IMR-90 (cell line): Measurements from ENCODE around the gene RPS19BP1. TPM values are rescaled to one million over a fixed set of nuclear protein-coding genes. Genes with fewer than 3 reads are reported as not detected.

Experiments
- ATAC-seq: fragments of 200-7000 bp; cut with Tn5 transposase; 2 replicates; pipeline ENCODE4 v1.9.1; 2020; ENCODE audit warnings: low read depth, mild to moderate bottlenecking, moderate library complexity
- BruUV-seq: library from RNA; stranded (reverse); fragments of 400-500 nt; replicated peaks from 2 replicates; lab custom pipeline; 2021; lab: Mats Ljungman, UMichigan
- CTCF ChIA-PET: fragments of 300-600 bp; formaldehyde crosslinking; extraction: SDS; loops from one replicate; lab custom pipeline; 2021; ENCODE audit warnings: antibody characterized with exemption; lab: Yijun Ruan, JAX
- POLR2A ChIA-PET: fragments of 300-600 bp; sonication (Branson Sonifier 250); formaldehyde crosslinking; loops from one replicate; lab custom pipeline; 2022; ENCODE audit warnings: antibody characterized with exemption; ENCODE audit not compliant: unreplicated experiment; lab: Charles Lee
- DNase-seq: peaks from one replicate; pipeline ENCODE4 v3.0.0; 2013
- H2AFZ ChIP-seq: replicated peaks from 2 replicates; pipeline ENCODE3; 2013; ENCODE audit warnings: low read length, mild to moderate bottlenecking; ENCODE audit not compliant: poor library complexity
- H2AK5ac ChIP-seq: 2 replicates; pipeline ENCODE4 v1.6.1; 2013; ENCODE audit warnings: low read depth, low read length, inconsistent platforms
- H2AK9ac ChIP-seq: replicated peaks from 2 replicates; pipeline ENCODE3; 2013; ENCODE audit warnings: mild to moderate bottlenecking, low read depth, low read length, moderate library complexity; ENCODE audit not compliant: poor library complexity
- H2BK120ac ChIP-seq: 2 replicates; pipeline ENCODE4 v1.6.1; 2013; ENCODE audit warnings: low read depth, low read length, inconsistent platforms
- H2BK15ac ChIP-seq: 3 replicates; pipeline ENCODE4 v1.6.1; 2013; ENCODE audit warnings: low read depth, low read length, inconsistent platforms
- H2BK20ac ChIP-seq: 2 replicates; pipeline ENCODE4 v1.6.1; 2013; ENCODE audit warnings: low read depth, mild to moderate bottlenecking, inconsistent platforms, low read length, moderate library complexity
- H2BK5ac ChIP-seq: 2 replicates; pipeline ENCODE4 v1.6.1; 2013; ENCODE audit warnings: mild to moderate bottlenecking, low read depth, low read length, inconsistent platforms; ENCODE audit not compliant: poor library complexity, severe bottlenecking
- H3K14ac ChIP-seq: replicated peaks from 2 replicates; pipeline ENCODE4 v1.6.1; 2013; ENCODE audit warnings: low read depth, low read length, inconsistent platforms
- H3K18ac ChIP-seq: 2 replicates; pipeline ENCODE4 v1.6.1; 2013; ENCODE audit warnings: low read depth, low read length, control low read depth
- H3K23ac ChIP-seq: 2 replicates; pipeline ENCODE4 v1.6.1; 2013; ENCODE audit warnings: low read depth, low read length, inconsistent platforms
- H3K27ac ChIP-seq: 2 replicates; pipeline ENCODE4 v1.5.1; 2013; ENCODE audit warnings: mild to moderate bottlenecking, control low read depth, low read length; ENCODE audit not compliant: insufficient read depth
- H3K27me3 ChIP-seq: 2 replicates; pipeline ENCODE4 v1.6.1; 2013; ENCODE audit warnings: low read length; ENCODE audit not compliant: control insufficient read depth, insufficient read depth
- H3K36me3 ChIP-seq: 2 replicates; pipeline ENCODE4 v1.6.1; 2013; ENCODE audit warnings: low read length, mixed read lengths; ENCODE audit not compliant: control insufficient read depth, insufficient read depth
- H3K4ac ChIP-seq: 2 replicates; pipeline ENCODE4 v1.6.1; 2013; ENCODE audit warnings: low read depth, low read length, inconsistent platforms
- H3K4me1 ChIP-seq: 2 replicates; pipeline ENCODE4 v1.6.1; 2013; ENCODE audit warnings: low read length, mixed read lengths; ENCODE audit not compliant: control insufficient read depth, insufficient read depth
- H3K4me2 ChIP-seq: 2 replicates; pipeline ENCODE4 v1.6.1; 2013; ENCODE audit warnings: low read depth, mild to moderate bottlenecking, control low read depth, low read length, moderate library complexity
- H3K4me3 ChIP-seq: 2 replicates; pipeline ENCODE4 v1.5.1; 2013; ENCODE audit warnings: low read depth, mild to moderate bottlenecking, control low read depth, low read length, moderate library complexity; ENCODE audit not compliant: insufficient read depth
- H3K56ac ChIP-seq: 2 replicates; pipeline ENCODE4 v1.6.1; 2013; ENCODE audit warnings: low read length, inconsistent platforms; ENCODE audit not compliant: insufficient read depth; ENCODE audit errors: extremely low read depth
- H3K79me1 ChIP-seq, 2 experiments: 2 replicates each; pipeline ENCODE4 v1.6.1; 2013; ENCODE audit warnings: low read length in 2 of 2, inconsistent platforms in 1 of 2, low read depth in 1 of 2
- H3K9ac ChIP-seq: 2 replicates; pipeline ENCODE4 v1.6.1; 2013; ENCODE audit warnings: low read depth, low read length, control low read depth
- H3K9me1 ChIP-seq: 2 replicates; pipeline ENCODE4 v1.6.1; 2013; ENCODE audit warnings: low read length, inconsistent platforms; ENCODE audit not compliant: insufficient read depth
- H3K9me3 ChIP-seq: 2 replicates; pipeline ENCODE4 v1.6.1; 2013; ENCODE audit warnings: low read length; ENCODE audit not compliant: control insufficient read depth, insufficient read depth
- H4K20me1 ChIP-seq: 2 replicates; pipeline ENCODE4 v1.6.1; 2013; ENCODE audit warnings: low read length, inconsistent platforms; ENCODE audit not compliant: insufficient read depth
- H4K5ac ChIP-seq: 2 replicates; pipeline ENCODE4 v1.6.1; 2013; ENCODE audit warnings: mild to moderate bottlenecking, low read depth, low read length, control low read depth
- H4K8ac ChIP-seq, 2 experiments: 2 replicates each; pipeline ENCODE4 v1.6.1; 2013; ENCODE audit warnings: low read depth in 2 of 2, low read length in 2 of 2, control low read depth in 1 of 2, inconsistent platforms in 1 of 2
- H4K91ac ChIP-seq: 2 replicates; pipeline ENCODE4 v1.6.1; 2013; ENCODE audit warnings: low read depth, low read length, inconsistent platforms; ENCODE audit not compliant: insufficient read depth
- BHLHE40 ChIP-seq: fragments of 150-350 bp; IDR thresholded peaks from 2 replicates; pipeline ENCODE4 v1.6.1; 2016; ENCODE audit warnings: mild to moderate bottlenecking, low read depth, low read length
- CEBPB ChIP-seq: IDR thresholded peaks from 2 replicates; pipeline ENCODE4 v1.6.1; 2012; ENCODE audit warnings: low read depth, low read length, improper control_type of control experiment
- CHD1 ChIP-seq: IDR thresholded peaks from 2 replicates; pipeline ENCODE4 v1.6.1; 2012; ENCODE audit warnings: low read depth, low read length, improper control_type of control experiment
- FOS ChIP-seq: fragments of 150-350 bp; IDR thresholded peaks from 2 replicates; pipeline ENCODE4 v1.6.1; 2016; ENCODE audit warnings: low read depth, low read length
- MAFK ChIP-seq: IDR thresholded peaks from 2 replicates; pipeline ENCODE4 v1.6.1; 2012; ENCODE audit warnings: low read depth, low read length, improper control_type of control experiment
- MAZ ChIP-seq: IDR thresholded peaks from 2 replicates; pipeline ENCODE4 v1.6.1; 2012; ENCODE audit warnings: low read depth, mild to moderate bottlenecking, low read length, improper control_type of control experiment, moderate library complexity, borderline replicate concordance
- MXI1 ChIP-seq: IDR thresholded peaks from 2 replicates; pipeline ENCODE4 v1.6.1; 2012; ENCODE audit warnings: low read depth, mild to moderate bottlenecking, low read length, moderate library complexity, borderline replicate concordance
- NFE2L2 ChIP-seq: fragments of 150-350 bp; IDR thresholded peaks from 2 replicates; pipeline ENCODE4 v1.6.1; 2016; ENCODE audit warnings: low read depth, mild to moderate bottlenecking, low read length
- POLR2A ChIP-seq: IDR thresholded peaks from 2 replicates; pipeline ENCODE4 v1.6.1; 2012; ENCODE audit warnings: mild to moderate bottlenecking, low read depth, low read length
- RAD21 ChIP-seq: IDR thresholded peaks from 2 replicates; pipeline ENCODE4 v1.6.1; 2012; ENCODE audit warnings: low read length, improper control_type of control experiment
- RCOR1 ChIP-seq: IDR thresholded peaks from 2 replicates; pipeline ENCODE4 v1.6.1; 2012; ENCODE audit warnings: mild to moderate bottlenecking, low read length, improper control_type of control experiment; ENCODE audit not compliant: insufficient replicate concordance
- RFX5 ChIP-seq: IDR thresholded peaks from 2 replicates; pipeline ENCODE4 v1.8.0; 2012; ENCODE audit warnings: low read depth, mild to moderate bottlenecking, low read length, moderate library complexity
- SMC3 ChIP-seq: fragments of 150-350 bp; IDR thresholded peaks from 2 replicates; pipeline ENCODE4 v1.6.1; 2016; ENCODE audit warnings: low read depth, mild to moderate bottlenecking, antibody characterized with exemption, low read length, moderate library complexity
- USF2 ChIP-seq: fragments of 150-350 bp; IDR thresholded peaks from 2 replicates; pipeline ENCODE4 v1.6.1; 2017; ENCODE audit warnings: mild to moderate bottlenecking, antibody characterized with exemption, low read length, low read depth
- WGBS, 2 experiments: methylation state at CpG; one replicate each; pipeline versions ENCODE4 v1.1.5 to v1.1.7; 2013; ENCODE audit warnings: missing lambda C conversion rate in 2 of 2; ENCODE audit not compliant: insufficient read length in 1 of 2; ENCODE audit errors: extremely low coverage in 2 of 2; 5-methylcytosine and 5-hydroxymethylcytosine counted together
- dilution Hi-C: fragments of 300-500 bp; cut with HindIII; formaldehyde crosslinking; loops from one replicate; pipeline ENCODE4 v1.14.3; 2018; ENCODE audit warnings: low sequenced_read_pairs; ENCODE audit not compliant: unreplicated experiment
- in situ Hi-C: fragments of 300-500 bp; cut with MboI; formaldehyde crosslinking; loops from 3 replicates; pipeline ENCODE4 v1.14.3; 2019; ENCODE audit warnings: low sequenced_read_pairs, inconsistent platforms, mixed read lengths
- intact Hi-C: fragments of 100-400 bp; cut with micrococcal nuclease; formaldehyde crosslinking; loops from 2 replicates; pipeline ENCODE4 v1.10.0; 2022
- polyA plus RNA-seq, 3 experiments: library from polyadenylated mRNA; depleted of rRNA; stranded (reverse); fragments of >200 nt; gene quantifications; 2 replicates each; pipeline ENCODE4 v1.2.3, GENCODE V29; 2012; ENCODE audit warnings: low replicate concordance in 1 of 3
- total RNA-seq: library from RNA; depleted of rRNA; stranded (reverse); fragments of >200 nt; gene quantifications from 2 replicates; pipeline ENCODE4 v1.2.3, GENCODE V29; 2012
- TF ChIP-seq, protein P1 (sequence below): conservative IDR thresholded peaks from 2 replicates; pipeline ENCODE4 v1.5.1; 2012; ENCODE audit warnings: mild to moderate bottlenecking, low read depth, low read length, improper control_type of control experiment
- TF ChIP-seq, protein P2 (sequence below): fragments of 150-350 bp; IDR thresholded peaks from 2 replicates; pipeline ENCODE4 v1.6.1; 2016; ENCODE audit warnings: low read depth, mild to moderate bottlenecking, low read length, moderate library complexity, borderline replicate concordance

RPS19BP1 gene
- total and polyA plus RNA-seq, 2 of the 4 experiments (the other 2 are of a cell fraction), result 33.0 to 95.4 TPM

DNA sequence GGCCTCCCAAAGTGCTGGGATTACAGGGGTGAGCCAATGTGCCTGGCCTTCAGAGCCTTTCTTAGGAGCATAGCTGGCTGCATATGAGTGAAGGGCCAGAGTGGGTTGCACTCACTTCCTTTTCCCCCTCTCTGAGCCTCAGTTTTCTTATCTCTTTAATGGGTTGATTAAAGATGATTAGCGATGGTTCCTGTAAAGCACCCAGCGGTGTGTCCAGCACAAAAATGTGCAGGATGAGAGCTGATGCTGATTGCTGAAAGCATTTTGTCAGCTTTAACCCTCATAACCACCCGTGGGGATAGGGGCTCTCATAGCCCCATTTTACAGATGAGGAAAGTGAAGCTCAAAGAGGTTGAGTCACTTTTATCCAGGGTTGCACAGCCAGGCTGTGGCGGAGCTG lies 43.5 kb upstream of the RPS19BP1 start:
- peak overlapping the region; percentile 70 for H2AK9ac ChIP-seq
- intact Hi-C loops (no loop called here), dilution Hi-C loops (no loop called here), in situ Hi-C loops (no loop called here)
- CTCF ChIA-PET, result interaction anchor here (0.6 kb wide), 1 partner anchor 448 kb away, joined by 3 read pairs; no protein-coding TSS in a partner anchor
- H3K27me3 ChIP-seq, result peaks cover 23% of the 10 kb centered on the region
- no peak overlapping the region for H4K91ac ChIP-seq
- H3K56ac ChIP-seq, result no peak overlapping the region
- peaks cover 15% of the 10 kb centered on the region for H3K9me1 ChIP-seq
- no peak overlapping the region for H3K4me3 ChIP-seq
- no TSS peak for BruUV-seq
- DNase-seq (no peak), ATAC-seq (no peak)
- no peak overlapping the region for H2BK15ac ChIP-seq
- H4K8ac ChIP-seq, result no peak overlapping the region
- POLR2A ChIA-PET, result no interaction called here
- no peaks in the 10 kb centered on the region for H3K36me3 ChIP-seq
- H3K4me2 ChIP-seq, result no peak overlapping the region
- H3K4me1 ChIP-seq, result peaks cover 7% of the 10 kb centered on the region
- no peak overlapping the region for H3K9ac ChIP-seq
- no peak overlapping the region for H4K5ac ChIP-seq
- no peak overlapping the region for H2BK20ac ChIP-seq
- no peak overlapping the region for H3K27ac ChIP-seq
- no peak overlapping the region for H3K4ac ChIP-seq
- H3K23ac ChIP-seq, result no peak overlapping the region
- H2AK5ac ChIP-seq, result no peak overlapping the region
- H3K14ac ChIP-seq, result no peak overlapping the region
- H3K79me1 ChIP-seq, result no peaks in the 10 kb centered on the region
- H2AFZ ChIP-seq, result no peak overlapping the region
- H4K20me1 ChIP-seq, result peaks cover 3% of the 10 kb centered on the region; the same call in 1 of the 2 replicates
- TF ChIP-seq MAFK, result no peak
- no peak for TF ChIP-seq CEBPB
- no peak for TF ChIP-seq CHD1
- TF ChIP-seq, protein P1, sequence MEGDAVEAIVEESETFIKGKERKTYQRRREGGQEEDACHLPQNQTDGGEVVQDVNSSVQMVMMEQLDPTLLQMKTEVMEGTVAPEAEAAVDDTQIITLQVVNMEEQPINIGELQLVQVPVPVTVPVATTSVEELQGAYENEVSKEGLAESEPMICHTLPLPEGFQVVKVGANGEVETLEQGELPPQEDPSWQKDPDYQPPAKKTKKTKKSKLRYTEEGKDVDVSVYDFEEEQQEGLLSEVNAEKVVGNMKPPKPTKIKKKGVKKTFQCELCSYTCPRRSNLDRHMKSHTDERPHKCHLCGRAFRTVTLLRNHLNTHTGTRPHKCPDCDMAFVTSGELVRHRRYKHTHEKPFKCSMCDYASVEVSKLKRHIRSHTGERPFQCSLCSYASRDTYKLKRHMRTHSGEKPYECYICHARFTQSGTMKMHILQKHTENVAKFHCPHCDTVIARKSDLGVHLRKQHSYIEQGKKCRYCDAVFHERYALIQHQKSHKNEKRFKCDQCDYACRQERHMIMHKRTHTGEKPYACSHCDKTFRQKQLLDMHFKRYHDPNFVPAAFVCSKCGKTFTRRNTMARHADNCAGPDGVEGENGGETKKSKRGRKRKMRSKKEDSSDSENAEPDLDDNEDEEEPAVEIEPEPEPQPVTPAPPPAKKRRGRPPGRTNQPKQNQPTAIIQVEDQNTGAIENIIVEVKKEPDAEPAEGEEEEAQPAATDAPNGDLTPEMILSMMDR, result no peak
- no peak for TF ChIP-seq RFX5
- no peak for TF ChIP-seq NFE2L2
- no peak for TF ChIP-seq BHLHE40
- TF ChIP-seq MAZ, result no peak
- TF ChIP-seq RAD21, result no peak
- no peak for TF ChIP-seq USF2
- TF ChIP-seq POLR2A, result no peak
- TF ChIP-seq, protein P2, sequence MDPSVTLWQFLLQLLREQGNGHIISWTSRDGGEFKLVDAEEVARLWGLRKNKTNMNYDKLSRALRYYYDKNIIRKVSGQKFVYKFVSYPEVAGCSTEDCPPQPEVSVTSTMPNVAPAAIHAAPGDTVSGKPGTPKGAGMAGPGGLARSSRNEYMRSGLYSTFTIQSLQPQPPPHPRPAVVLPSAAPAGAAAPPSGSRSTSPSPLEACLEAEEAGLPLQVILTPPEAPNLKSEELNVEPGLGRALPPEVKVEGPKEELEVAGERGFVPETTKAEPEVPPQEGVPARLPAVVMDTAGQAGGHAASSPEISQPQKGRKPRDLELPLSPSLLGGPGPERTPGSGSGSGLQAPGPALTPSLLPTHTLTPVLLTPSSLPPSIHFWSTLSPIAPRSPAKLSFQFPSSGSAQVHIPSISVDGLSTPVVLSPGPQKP, result no peak
- no peak for TF ChIP-seq RCOR1
- no peak for TF ChIP-seq SMC3
- TF ChIP-seq FOS, result no peak
- no peak for TF ChIP-seq MXI1
- 100% methylated on average over 1 of the region's 4 CpGs; no CpG with 5 or more reads in 1 of the 2 experiments for WGBS, 2 experiments
- H3K9me3 ChIP-seq, result peaks cover 3% of the 10 kb centered on the region; the same call in 1 of the 2 replicates
- H2BK5ac ChIP-seq, result no peak overlapping the region
- no peak overlapping the region for H3K18ac ChIP-seq
- H2BK120ac ChIP-seq, result no peak overlapping the region
